ENCODE data around the gene RABGAP1L. TPM values are rescaled to one million over a fixed set of nuclear protein-coding genes. Genes with fewer than 3 reads are reported as not detected.
"Not testable (repeated sequence)": the region's sequence is repeated elsewhere in the genome, so short reads cannot be mapped to it uniquely, and the experiment has no call there.

The RABGAP1L gene
- total RNA-seq, 4 donors from 2014 or later: 38.8 to 54.7 (median 50.5) TPM

DNA sequence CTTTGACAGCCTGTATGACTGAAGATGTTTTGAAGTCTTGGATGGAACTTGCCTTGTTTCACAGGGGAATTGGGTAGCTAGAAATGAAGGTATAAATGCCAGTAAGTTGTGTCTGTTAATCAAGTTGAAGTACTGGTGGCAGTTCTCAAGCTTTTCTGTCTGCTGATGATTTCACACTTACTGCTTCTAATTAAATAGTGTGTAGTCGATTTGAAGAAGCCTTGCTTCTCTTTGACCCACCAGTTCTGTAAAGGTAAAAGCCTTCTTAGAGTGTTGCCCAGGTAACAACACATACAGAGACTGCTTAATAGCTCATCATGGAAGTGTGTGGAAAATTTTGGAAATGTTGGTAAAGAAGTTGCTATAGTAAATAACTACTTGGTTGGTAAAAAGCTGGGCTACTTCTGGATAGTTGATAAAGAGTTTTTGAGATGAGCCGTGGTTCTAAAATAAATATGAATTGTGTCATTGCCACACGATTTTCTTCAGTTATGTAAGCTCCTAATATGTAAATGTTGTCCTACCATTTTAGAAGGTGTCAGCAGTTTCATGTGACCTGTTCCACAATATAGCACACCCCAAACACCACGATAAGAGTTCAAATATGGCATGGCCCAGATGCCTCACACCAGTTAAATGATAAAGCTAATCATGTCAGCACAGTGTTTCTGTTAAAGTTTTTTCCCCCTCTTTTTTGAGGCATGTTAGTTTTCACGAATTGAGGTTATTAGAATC is 7.4 kb downstream of the RABGAP1L start:
- no peak overlapping the region for H3K4me3 ChIP-seq (ENCODE audit: low read depth, poor library complexity, severe bottlenecking)
- 65 to 67% methylated on average over 5 of the region's 5 CpGs for WGBS, 2 donors
- no peak for DNase-seq (ENCODE audit: low spot score in 2 of 2)
- no peak for TF ChIP-seq POLR2A (IDR thresholded peaks at IDR 0.05)
- no peak for TF ChIP-seq CTCF (IDR thresholded peaks at IDR 0.05)
- intact Hi-C loops (cut with DNase I; ENCODE audit: low total_unique reads): no loop called here

GRCh38 chr1:174167265-174167803 is 8.0 kb downstream of the RABGAP1L start:
- no peak overlapping the region for H3K4me3 ChIP-seq (ENCODE audit: low read depth, poor library complexity, severe bottlenecking)
- intact Hi-C loops (cut with DNase I; ENCODE audit: low total_unique reads): no loop called here
- DNase-seq (ENCODE audit: low spot score in 2 of 2): no peak
- 86 to 92% methylated on average over 2 of the region's 2 CpGs for WGBS, 2 donors
- TF ChIP-seq POLR2A (IDR thresholded peaks at IDR 0.05) (no peak), CTCF (IDR thresholded peaks at IDR 0.05) (no peak)

- 71% methylated on average over 3 of the region's 3 CpGs for WGBS, 2 donors
- H3K4me3 ChIP-seq (ENCODE audit: low read depth, poor library complexity, severe bottlenecking): no peak overlapping the region
- DNase-seq (ENCODE audit: low spot score in 2 of 2): no peak
- intact Hi-C loops (cut with DNase I; ENCODE audit: low total_unique reads): no loop called here
- TF ChIP-seq POLR2A (IDR thresholded peaks at IDR 0.05): no peak
- no peak for TF ChIP-seq CTCF (IDR thresholded peaks at IDR 0.05)
Observed at GRCh38 chr1:174169342-174169741, 10.0 kb downstream of the RABGAP1L start.

GRCh38 chr1:174171073-174171472 is 11.8 kb downstream of the RABGAP1L start:
- H3K4me3 ChIP-seq (ENCODE audit: low read depth, poor library complexity, severe bottlenecking): no peak overlapping the region
- no peak for DNase-seq (ENCODE audit: low spot score in 2 of 2)
- TF ChIP-seq CTCF (IDR thresholded peaks at IDR 0.05) (no peak), POLR2A (IDR thresholded peaks at IDR 0.05) (no peak)
- WGBS, 2 donors: 95 to 100% methylated on average over 1 of the region's 1 CpG
- intact Hi-C loops (cut with DNase I; ENCODE audit: low total_unique reads): no loop called here

GRCh38 chr1:174174461-174175329 is 15.4 kb downstream of the RABGAP1L start:
- TF ChIP-seq POLR2A (IDR thresholded peaks at IDR 0.05) (no peak), CTCF (IDR thresholded peaks at IDR 0.05) (no peak)
- DNase-seq (ENCODE audit: low spot score in 2 of 2): no peak
- intact Hi-C loops (cut with DNase I; ENCODE audit: low total_unique reads): no loop called here
- H3K4me3 ChIP-seq (ENCODE audit: low read depth, poor library complexity, severe bottlenecking): no peak overlapping the region
- WGBS, 2 donors: 90 to 92% methylated on average over 6 of the region's 6 CpGs

GRCh38 chr1:174178459-174178858 is 19.1 kb downstream of the RABGAP1L start:
- H3K4me3 ChIP-seq (ENCODE audit: low read depth, poor library complexity, severe bottlenecking); intact Hi-C loops (cut with DNase I; ENCODE audit: low total_unique reads); DNase-seq (ENCODE audit: low spot score in 2 of 2): not testable (repeated sequence)
- 93 to 100% methylated on average over 2 of the region's 2 CpGs for WGBS, 2 donors

Measured in lower leg skin (tissue), 4 donors.